Lower lobe of right lung (tissue), 2 donors: ENCODE results near the gene IGSF23. TPM values are rescaled to one million over a fixed set of nuclear protein-coding genes. Genes with fewer than 3 reads are reported as not detected.
"Not testable (repeated sequence)": the region's sequence is repeated elsewhere in the genome, so short reads cannot be mapped to it uniquely, and the experiment has no call there.

ENCODE experiments used
- ATAC-seq, 2 donors: fragments of 200-7000 bp; cut with Tn5 transposase; one replicate each; pipeline ENCODE4 v1.9.1; 2020 to 2022; ENCODE audit warnings: mild to moderate bottlenecking in 2 of 2, moderate library complexity in 2 of 2
- DNase-seq: peaks from one replicate; pipeline ENCODE4 v3.0.0-alpha.2; 2020
- H3K27ac ChIP-seq: fragments of 200-600 bp; one replicate; pipeline ENCODE4 v1.8.0; 2022
- H3K27me3 ChIP-seq: fragments of 200-600 bp; one replicate; pipeline ENCODE4 v1.8.0; 2022; ENCODE audit warnings: low read depth
- H3K36me3 ChIP-seq: fragments of 200-600 bp; one replicate; pipeline ENCODE4 v1.8.0; 2022; ENCODE audit warnings: mild to moderate bottlenecking
- H3K4me1 ChIP-seq: fragments of 200-600 bp; one replicate; pipeline ENCODE4 v1.8.0; 2022
- H3K4me3 ChIP-seq: fragments of 200-600 bp; one replicate; pipeline ENCODE4 v1.8.0; 2022; ENCODE audit warnings: mild to moderate bottlenecking
- H3K9me3 ChIP-seq: fragments of 200-600 bp; one replicate; pipeline ENCODE4 v1.8.0; 2022
- CTCF ChIP-seq: fragments of 200-600 bp; IDR thresholded peaks from one replicate; pipeline ENCODE4 v1.8.0; 2022; ENCODE audit warnings: antibody characterized with exemption, mild to moderate bottlenecking
- intact Hi-C: fragments of 100-400 bp; cut with DNase I; formaldehyde crosslinking; loops from one replicate; pipeline ENCODE4 v1.11.0; 2022
- total RNA-seq: library from RNA; stranded (reverse); fragmentation: NEBNext Ultra II Directional; extraction: Animal tissue kit (Norgen Biotek cat#: 25700); gene quantifications from one replicate; pipeline ENCODE4 v1.2.1, GENCODE V29; 2021
- donor health status: DM: no; HTN: yes; CAD: no; lungs with severe emphysema.

Gene IGSF23
- total RNA-seq, 1 donor from 2014 or later, result not detected

- no peak for DNase-seq
- H3K9me3 ChIP-seq, result no peaks in the 10 kb centered on the region
Measured at GRCh38 chr19:44590245-44591059, 22.9 kb upstream of the IGSF23 start.

DNA sequence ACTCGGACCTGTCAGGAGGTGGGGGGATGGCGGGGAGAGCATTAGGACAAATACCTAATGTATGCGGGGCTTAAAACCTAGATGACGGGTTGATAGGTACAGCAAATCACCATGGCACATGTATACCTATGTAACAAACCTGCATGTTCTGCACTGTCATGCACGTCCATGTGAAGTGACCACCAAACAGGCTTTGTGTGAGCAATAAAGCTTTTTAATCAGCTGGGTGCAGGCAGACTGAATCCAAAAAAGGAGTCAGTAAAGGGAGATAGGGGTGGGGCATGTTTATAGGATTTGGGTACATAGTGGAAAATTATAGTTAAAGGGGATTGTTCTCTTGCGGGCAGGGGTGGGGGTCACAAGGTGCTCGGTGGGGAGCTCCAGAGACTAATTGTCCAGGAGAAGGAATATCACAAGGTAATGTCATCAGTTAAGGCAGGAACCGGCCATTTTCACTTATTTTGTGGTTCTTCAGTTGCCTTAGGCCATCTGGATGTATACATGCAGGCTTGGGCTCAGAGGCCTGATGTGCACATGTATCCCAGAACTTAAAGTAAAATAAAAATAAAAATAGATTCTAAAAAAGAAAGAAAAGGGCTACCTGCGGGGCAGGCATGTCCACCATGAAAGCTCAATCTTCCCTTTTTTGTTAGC, 21.9 kb upstream of the IGSF23 start:
- H3K27me3 ChIP-seq, H3K27ac ChIP-seq, H3K4me3 ChIP-seq, H3K36me3 ChIP-seq, H3K9me3 ChIP-seq, ATAC-seq, DNase-seq, intact Hi-C loops: not testable (repeated sequence)
- H3K4me1 ChIP-seq, result peaks cover 12% of the 10 kb centered on the region

More at GRCh38 chr19:44590245-44591059, 22.9 kb upstream of the IGSF23 start:
- Histone ChIP-seq H3K27me3 (no peaks in the 10 kb centered on the region), H3K4me1 (peaks cover 12% of the 10 kb centered on the region), H3K27ac (peak overlapping the region; percentile 2), H3K36me3 (no peaks in the 10 kb centered on the region), H3K4me3 (no peak overlapping the region)
- no peak for ATAC-seq
- no peak for TF ChIP-seq CTCF
- intact Hi-C loops, result no loop called here

- peaks cover 12% of the 10 kb centered on the region for H3K4me1 ChIP-seq
- TF ChIP-seq CTCF, result no peak
- H3K9me3 ChIP-seq, result no peaks in the 10 kb centered on the region
- H3K36me3 ChIP-seq, result no peaks in the 10 kb centered on the region
- intact Hi-C loops, result no loop called here
- peak; percentile 38 to 60 for ATAC-seq
- H3K27ac ChIP-seq, result no peak overlapping the region
- no peaks in the 10 kb centered on the region for H3K27me3 ChIP-seq
- no peak for DNase-seq
- H3K4me3 ChIP-seq, result no peak overlapping the region
Measured at GRCh38 chr19:44592451-44592890, 20.9 kb upstream of the IGSF23 start.

- Histone ChIP-seq H3K27ac (no peak overlapping the region), H3K36me3 (no peaks in the 10 kb centered on the region), H3K9me3 (no peaks in the 10 kb centered on the region), H3K27me3 (no peaks in the 10 kb centered on the region), H3K4me3 (no peak overlapping the region), H3K4me1 (peaks cover 5% of the 10 kb centered on the region)
- no peak for DNase-seq
- intact Hi-C loops, result no loop called here
- ATAC-seq, result no peak
- TF ChIP-seq CTCF, result no peak
Measured at GRCh38 chr19:44593294-44593693, 20.1 kb upstream of the IGSF23 start.

- H3K36me3 ChIP-seq, intact Hi-C loops, ATAC-seq, H3K4me3 ChIP-seq, H3K27ac ChIP-seq, DNase-seq, H3K9me3 ChIP-seq, H3K4me1 ChIP-seq, H3K27me3 ChIP-seq: not testable (repeated sequence)
Measured at GRCh38 chr19:44593866-44594266, 19.5 kb upstream of the IGSF23 start.

DNA sequence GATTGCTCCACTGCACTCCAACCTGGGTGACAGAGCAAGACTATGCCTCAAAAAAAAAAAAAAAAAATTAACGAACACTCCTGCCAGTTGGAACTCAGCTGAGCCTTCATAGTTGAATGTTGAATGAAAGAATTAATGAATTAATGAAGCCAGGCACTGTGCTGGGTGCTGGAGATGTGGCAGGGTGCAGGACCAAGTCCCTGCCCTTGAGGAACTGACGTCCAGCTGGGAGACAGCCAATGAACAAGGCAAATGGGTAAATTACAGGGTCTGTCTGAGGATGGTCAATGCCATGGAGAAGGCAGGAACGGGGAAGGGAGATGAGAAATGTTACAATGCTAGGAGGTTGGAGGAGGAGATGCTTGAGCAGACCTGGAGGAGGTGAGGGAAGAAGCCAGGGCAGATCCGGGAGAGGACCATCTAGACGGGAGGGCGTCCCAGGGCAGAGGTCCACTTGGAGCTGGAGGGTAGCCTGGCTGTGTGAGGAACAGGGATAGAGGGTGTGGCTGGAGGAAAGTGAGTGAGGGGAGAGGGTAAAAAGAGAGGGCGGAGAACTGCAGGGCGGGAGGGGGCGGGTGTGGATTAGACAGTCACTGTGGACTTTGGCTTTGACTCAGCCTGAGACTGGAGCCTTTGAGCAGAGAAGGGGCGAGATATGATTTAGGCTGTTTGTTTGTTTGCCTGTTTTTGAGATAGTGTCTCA, 16.8 kb upstream of the IGSF23 start:
- TF ChIP-seq CTCF, result no peak
- no peaks in the 10 kb centered on the region for H3K4me1 ChIP-seq
- intact Hi-C loops, result no loop called here
- no peak overlapping the region for H3K4me3 ChIP-seq
- H3K9me3 ChIP-seq, result no peaks in the 10 kb centered on the region
- no peaks in the 10 kb centered on the region for H3K36me3 ChIP-seq
- DNase-seq (no peak), ATAC-seq (no peak)
- no peak overlapping the region for H3K27ac ChIP-seq
- H3K27me3 ChIP-seq, result no peaks in the 10 kb centered on the region
